GM21529 (cell line): ENCODE measurements around the gene POU2F2.

Source experiments
- ATAC-seq: cut with Tn5 transposase; IDR thresholded peaks from one replicate; pipeline ENCODE4 v1.9.1; 2021; ENCODE audit not compliant: unreplicated experiment

POU2F2 gene

DNA sequence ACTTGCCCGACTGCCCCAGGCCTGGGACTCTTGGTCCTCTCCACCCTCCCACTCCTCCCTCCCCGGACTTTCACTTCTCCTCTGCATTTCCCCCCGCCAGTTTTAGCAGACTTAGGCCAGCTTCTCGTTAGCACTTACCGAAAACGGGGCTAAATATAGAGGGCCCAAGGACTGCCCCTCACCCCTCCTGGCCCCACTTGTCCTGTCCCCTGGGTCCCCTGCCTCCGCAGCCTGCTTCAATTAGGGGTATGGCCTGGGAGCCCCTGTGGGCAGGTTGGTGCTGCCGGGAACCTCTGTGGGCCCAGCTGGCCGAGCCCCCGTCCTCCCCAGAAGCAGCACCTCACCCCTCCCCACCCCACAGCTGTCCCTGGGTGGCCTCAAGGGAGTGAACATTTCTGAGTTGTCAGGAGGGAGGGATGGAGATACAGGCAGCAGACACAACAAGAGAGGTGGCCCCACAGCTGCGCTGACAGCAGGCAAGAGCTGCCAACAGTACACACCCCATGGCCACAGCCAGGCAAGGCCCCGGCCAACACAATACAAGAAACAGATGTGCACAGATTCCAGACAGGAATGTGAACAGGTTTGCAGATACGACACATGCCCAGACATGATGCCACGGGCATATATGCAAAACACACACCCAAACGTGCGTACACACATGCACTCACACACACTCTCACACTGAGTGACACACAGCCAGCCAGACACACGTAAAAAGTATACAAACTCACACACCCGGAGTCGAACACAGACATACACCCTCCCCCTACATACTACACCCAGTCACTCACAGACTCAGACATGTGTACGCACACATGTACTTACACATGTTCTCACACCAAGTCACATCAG lies 2.6 kb downstream of the POU2F2 start:
- ATAC-seq = peak; percentile 51

DNA sequence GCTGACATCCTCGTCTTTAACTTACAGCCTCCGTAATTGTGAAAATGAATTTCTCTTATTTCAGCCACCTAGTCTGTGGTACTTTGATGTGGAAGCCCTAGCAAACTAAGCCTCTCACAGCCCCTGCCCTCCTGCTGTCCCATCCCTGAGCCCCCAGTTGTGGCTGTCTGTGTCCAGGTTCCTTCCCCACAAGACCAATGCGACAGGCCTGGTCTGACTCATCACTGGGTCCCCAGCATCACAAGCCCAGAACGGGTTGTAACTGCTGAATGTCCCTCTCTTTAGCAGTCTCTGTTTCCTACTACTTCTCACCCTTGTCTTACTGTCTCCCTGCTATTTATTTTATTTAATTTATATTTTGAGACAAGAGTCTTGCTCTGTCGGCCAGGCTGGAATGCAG lies 5.7 kb downstream of the POU2F2 start:
- ATAC-seq = no peak

DNA sequence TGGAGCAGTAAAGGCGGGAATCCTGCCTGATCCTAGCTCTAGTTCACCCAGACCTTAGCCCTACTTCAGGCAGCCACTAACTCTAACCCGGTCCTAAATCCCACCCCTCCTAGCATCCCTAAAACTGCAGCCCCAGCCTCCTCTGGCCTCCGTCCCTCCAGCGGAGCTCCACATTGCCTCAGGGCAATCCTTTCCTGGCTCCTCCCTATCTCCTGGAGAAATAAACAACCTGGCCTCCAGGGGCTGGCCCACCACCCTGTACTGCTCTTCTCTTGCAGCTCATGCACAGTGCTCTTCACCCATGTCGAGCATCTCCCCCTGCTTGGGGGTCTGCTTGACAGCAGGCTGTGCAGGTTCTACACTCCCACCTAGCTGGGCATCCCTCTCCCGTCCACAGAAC lies 6.7 kb downstream of the POU2F2 start:
- no peak for ATAC-seq

DNA sequence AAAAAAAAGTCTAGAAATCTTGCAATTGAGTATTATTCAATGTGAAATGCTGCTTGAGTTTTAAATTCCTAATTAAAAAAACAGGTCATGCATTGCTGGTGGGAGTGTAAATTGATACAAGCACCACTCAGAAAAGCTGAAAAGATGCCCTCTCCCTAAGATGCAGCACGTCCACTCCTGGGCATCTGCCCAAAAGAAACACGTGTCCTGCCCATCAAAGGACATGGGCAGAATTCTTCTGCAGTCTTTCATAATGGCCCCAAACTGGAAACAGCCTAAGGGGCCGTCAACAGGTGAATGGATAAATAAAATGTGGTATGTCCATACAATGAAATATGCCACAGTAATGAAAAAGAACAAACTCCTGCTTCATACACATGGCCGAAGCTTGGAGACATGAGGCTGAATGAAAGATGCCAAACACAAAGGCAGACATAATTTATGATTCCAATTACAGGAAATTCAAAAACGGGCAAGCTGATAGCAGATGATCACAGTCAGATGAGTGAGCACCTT lies 7.8 kb downstream of the POU2F2 start:
- no peak for ATAC-seq

DNA sequence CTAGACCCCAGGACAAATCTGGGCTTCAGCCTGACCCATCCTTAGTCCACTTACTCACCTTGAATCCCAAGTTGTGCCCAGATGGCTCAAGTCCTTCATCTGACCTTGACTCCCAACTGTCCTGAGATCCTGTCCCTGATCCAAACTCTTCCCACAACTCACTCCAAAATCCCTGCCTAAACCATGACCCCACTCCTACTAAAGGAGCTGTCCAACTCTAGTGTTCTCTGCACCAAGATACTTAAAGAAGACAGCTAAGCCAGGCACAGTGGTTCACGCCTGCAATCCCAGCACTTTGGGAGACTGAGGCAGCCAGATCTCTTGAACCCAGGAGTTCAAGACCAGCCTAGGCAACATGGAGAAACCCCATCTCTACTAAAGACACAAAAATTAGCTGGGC lies 8.5 kb downstream of the POU2F2 start:
- ATAC-seq = no peak

DNA sequence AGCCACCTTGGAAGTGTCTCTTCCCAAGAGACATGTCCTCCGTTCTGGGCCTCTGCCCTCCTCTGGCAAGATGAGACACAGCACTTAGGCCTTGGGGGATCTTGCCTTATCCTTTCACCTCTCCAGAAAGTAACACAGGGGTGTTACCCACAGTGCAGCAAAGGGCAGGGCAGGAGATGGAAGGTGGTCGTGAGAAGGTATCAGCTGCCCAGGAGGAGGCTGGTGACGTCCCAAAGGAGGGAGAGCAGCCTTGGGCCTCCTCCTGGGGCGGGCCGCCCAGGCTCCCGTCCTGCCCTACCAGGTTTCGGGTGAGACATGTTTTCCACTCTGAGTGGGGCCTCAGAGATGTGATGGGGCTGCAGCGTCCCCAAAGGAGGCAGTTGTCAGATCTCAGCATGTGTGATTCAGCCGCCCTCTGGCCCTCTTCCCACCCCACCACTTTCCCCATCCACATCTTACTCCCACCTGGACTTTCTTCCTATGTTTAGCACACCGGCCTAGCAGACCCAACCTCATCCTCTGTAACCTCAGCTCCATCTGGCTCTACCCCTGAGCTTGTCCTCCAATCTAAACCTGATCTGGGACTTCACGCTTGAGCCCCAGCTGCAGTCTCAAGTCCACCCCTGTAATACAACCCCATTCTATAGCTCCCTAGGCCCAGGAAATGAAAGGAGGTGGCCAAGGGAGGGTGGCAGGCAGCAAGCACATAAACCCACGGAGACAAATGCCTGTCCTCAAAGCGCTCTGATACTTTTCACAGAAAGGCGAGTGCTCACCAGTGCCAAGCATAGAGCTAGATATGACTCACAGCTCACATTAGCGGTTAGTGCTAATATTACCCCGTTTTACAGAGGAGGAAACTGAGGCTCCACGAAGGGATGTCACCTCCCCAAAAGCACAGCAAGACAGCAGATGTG lies 9.3 kb downstream of the POU2F2 start:
- ATAC-seq = peak; percentile 43

DNA sequence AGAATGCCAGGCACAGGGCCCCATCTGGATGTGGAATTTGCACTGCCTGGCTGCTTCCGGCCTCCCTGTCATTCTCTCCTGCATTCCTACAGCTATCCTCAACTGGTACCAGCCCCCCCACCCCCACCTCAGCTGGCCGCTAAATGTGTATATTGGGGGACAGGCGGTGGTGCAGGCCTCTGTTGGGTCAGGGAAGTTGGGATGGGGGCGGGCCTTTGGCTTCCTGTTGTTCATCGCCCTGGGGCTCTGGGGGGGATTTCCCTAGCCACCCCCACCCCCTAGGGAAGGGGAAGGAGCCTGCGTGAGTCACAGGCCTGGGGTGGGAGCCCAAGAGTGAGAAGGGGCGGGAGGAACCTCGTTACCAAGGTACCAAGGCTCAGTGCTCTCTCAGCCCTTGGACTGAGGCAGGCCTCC lies 10.6 kb downstream of the POU2F2 start:
- ATAC-seq = peak; percentile 40

DNA sequence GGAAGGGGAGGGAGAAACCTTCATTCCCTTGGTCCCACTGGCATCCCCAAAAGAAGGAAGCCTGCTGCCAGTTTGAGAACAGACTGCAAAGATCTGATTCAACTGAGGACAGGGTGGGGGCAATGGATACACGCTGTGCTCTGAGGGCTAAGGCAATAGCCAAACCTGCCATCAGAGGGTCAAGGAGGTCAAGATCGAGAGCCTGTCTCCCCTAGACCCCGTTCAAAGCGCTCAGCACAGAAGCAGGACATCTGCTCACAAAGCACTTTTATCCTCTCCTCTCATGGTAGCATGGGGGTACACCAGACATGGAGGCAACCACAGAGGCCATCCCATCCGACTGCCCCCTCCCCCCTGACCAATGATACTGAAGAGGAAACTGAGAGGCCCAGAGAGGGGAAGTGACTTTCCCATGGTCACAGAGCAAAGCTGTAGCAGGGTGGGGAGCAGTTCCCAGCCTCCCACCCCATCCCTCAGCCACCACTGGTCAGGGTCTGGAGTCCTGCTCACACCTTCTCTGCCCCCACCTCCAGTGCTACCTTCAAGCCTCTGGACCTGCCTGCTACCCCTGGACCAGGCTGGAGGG lies 11.1 kb downstream of the POU2F2 start:
- ATAC-seq = no peak

DNA sequence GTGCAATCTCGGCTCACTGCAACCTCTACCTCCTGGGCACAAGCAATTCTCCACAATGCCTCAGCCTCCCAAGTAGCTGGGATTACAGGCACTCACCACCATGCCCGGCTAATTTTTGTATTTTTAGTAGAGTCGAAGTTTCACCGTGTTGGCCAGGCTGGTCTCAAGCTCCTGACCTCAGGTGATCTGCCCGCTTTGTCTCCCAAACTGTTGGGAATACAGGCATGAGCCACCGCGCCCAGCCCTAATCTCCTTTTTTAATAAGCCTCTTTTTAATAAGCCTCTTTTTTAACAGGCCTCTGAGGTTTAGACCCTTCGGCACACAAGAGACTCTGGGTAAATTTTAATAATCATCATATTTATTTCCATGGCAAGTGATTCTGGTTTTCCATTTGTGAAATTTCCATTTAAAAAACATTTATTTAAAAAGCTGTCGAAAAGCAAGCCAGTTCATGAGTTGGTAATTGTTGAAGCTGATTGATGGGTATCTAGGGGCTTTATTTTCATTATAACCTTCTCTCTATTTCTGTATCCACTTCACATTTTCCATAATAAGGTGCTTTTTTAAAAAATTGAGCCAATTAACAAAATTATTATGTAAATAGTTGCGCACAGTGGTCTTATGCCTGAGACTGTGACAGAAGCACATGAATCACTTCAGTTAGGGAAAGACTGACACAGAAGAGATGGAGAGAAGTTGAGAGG lies 11.8 kb downstream of the POU2F2 start:
- no peak for ATAC-seq

DNA sequence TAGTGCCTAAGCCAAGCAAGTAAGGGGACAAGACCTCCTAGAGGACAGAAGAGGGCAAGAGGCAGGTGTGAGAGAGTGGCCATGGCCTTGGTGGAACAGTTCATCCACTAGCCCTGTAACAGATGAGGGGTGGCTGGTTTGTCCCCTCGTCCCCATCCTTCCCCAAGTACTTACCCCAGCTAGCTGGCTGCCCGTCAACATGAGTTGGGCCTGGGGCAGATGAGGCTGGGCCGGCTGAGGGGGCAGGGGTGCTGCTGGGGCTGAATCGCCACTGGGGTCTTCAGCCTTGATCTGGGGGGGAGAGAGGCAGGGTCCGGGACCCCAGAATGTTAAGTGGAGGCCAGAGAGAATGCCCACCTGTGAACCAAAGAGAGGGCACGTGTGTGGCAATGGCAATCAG lies 15.2 kb downstream of the POU2F2 start:
- ATAC-seq = no peak

DNA sequence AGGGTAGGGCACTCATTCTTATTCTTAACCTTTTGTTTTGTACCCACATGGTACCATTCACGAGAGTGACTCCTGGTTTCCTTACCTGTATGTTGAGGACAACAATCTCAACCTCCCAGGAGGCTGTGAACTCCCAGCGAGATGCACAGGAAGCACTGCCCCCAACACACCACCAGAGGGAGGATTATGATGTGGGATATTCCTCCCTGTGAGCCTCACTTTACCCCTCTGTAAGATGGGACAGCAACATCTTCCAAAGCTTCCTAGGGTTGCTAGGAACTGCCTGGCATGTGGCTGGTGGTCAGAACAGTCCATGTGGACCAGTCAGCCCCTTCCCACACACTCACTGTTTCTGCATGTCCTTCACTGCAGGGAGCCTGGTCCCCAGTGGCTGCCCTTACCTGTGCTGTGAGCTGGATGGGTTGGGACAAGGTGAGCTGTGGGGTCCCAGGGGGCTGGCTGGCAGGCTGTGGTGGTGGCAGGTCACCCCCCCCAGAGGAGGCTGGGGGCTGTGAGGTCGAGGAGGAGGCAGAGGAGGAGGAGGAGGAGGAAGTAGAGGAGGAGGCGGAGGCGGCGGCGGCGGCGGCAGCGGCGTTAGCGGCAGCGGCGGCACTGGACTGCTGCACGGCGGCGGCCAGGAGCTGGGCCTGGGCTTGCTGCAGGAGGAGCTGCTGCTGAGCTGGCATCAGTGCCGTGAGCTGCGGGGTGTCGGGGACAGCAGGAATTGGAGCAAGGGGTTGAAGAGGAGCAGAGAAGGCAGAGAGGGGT lies 15.8 kb downstream of the POU2F2 start:
- no peak for ATAC-seq

DNA sequence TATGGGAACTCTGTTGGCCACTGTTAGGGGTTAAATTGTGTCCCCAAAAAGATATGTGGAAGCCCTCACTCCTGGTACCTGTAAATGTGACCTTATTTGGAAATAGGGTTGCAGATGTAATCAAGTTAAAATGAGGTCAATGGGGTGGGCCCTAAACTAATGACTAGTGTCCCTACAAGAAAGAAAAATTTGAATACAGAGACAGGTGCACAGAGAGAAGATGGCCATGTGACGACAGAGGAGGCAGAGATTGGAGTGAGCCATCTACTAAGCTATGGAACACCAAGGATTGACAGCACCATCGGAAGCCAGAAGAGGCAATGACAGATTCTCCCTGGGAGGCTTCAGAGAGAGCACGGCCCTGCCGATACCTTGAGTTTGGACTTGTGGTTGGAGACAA lies 16.5 kb downstream of the POU2F2 start:
- ATAC-seq = no peak

DNA sequence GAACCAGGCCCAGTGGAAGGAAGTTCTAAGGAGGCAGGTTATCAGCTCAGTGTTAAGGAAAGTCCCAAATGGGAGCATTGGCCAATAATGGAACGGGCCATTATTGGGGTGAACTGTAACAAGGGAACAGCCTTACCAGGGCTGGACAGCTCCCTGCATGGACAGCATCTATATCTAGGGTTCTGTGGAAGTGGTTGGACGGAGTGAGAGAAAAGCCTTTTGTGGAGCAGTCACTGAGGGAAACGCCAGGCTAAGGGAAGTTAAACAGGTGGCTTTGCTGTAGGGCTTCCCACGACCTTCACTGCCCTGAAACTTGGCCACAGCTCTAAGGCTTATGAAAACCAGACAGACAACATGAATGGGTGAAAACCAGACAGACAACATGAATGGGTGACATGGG lies 17.0 kb downstream of the POU2F2 start:
- no peak for ATAC-seq

DNA sequence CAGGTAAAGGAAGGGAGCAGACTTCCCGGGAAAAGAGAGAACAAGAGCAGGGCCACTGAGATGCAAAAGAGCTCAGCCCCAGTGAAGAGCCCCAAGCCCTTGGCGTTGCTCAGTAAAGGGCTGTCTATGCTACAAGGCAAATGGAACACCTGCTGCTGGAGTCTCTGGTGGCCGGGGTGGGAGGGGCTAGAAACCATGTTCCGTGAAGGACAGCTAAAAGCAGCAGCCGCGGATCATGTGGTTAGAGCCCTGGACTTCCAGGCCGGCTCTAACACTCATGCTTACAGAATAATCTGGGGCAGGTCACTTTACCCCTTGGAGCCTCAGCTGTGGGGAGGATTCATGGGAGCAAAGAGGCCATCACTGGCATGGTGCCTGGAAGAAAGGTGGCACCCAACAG lies 17.8 kb downstream of the POU2F2 start:
- peak; percentile 66 for ATAC-seq

DNA sequence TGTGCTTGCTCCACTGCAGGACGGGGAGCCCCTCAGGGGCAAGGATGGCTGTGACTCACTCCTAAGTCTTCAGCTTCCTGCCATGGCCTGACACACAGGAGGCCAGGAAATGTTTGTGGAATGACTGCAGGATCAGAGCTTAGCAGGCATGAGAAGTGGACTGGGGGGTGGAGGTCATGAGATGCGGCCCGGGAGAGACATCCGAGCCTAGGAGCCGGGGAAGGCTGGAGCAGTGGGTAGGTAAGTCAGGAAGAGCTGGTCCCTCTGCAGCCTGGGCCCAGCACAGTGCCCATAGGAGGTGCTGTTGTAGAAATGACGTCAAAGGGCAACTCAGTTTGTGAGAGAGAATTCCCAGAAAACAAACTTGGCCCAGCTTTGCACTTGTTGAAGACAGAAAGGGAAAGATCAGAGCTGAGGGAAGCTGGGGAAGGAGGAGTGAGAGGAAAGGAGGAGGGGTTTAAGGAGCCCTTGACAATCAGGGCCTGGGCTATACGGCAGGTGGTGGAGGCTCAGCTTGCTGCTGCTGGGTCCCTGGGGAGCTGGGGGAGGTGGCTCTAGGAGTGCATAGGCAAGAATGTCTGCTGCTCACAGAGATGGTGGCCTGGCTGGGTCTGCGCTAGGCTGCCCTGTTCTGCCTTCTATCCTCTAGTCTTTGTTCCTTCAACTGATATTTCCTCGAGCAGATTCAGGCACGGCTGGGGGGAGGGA lies 18.5 kb downstream of the POU2F2 start:
- peak; percentile 46 for ATAC-seq

DNA sequence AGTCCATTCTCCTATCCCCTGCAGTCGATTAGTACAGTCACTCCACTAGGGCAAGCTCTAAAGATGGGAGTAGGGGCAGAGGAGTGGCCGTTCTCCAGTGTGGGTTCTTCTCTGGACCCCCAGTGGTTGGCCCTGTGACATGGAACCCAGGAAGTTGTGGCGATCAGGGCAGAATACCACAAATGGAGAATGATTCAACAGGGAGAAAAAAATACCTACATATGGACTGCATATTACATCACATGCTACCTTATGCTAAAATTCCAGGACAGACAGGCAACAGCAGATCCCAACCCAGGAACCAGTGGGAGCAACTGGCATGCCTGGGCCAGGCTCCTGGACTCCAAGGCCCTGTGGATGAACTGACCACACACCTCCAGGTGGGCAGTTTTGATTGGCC lies 20.4 kb downstream of the POU2F2 start:
- no peak for ATAC-seq

DNA sequence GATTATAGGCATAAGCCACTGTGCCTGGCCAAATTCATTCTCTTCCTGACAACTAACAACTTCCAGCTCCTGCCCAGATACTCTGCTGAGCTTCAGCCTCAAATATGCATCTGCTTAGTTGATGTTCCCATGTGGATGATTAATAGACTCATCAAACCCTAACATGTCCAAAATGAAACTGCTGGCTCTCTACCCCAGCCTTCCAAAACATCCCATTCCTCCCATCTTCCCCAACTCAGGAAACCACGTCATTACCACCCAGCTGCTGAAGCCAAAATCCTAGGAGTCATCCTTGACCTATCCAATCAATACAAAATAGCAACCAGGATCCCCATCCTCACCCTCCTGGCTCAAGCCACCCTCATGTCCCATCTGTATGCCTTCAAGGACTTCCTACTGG lies 20.9 kb downstream of the POU2F2 start:
- no peak for ATAC-seq

DNA sequence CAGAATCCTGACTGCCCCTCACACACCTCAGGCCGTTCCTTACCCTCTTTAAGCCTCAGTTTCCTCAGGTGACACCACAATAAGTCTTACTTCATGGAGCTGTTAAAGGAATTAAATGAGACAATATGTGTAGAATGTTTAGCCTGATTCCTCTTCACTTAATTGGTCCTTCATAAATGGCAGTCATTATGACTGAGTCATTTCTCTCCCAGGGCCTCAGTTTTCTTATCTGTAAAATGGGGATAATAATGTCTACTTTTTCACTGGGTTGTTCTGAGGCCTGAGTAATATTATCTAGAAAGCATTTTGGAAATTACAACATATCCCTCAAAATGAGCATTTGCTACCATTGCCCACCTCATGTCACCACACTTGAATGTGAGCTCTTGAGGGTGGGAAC lies 21.6 kb downstream of the POU2F2 start:
- no peak for ATAC-seq

DNA sequence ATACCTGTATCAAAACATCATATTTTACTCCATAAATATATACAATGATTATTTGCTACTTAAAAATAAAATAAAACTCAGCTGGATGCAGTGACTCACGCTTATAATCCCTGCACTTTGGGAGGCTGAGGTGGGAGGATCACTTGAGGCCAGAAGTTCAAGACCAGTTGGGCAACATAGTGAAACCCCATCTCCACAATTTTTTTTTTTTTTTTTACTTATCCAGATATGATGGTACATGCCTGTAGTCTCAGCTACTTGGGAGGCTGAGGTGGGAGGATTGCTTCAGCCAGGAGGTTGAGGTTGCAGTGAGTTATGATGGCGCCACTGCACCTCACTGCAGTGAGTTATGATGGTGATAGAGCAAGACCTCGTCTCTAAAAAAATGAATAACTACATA lies 22.4 kb downstream of the POU2F2 start:
- ATAC-seq = no peak
